ENCODE data around the gene SLC18A3. TPM values are rescaled to one million over a fixed set of nuclear protein-coding genes. Genes with fewer than 3 reads are reported as not detected.

Gene SLC18A3
- total RNA-seq, 3 donors from 2014 or later: not detected

- no peaks in the 10 kb centered on the region for H3K4me1 ChIP-seq
- intact Hi-C loops (cut with DNase I; ENCODE audit: low total_unique reads): no loop called here
- H3K4me3 ChIP-seq: no peak overlapping the region
- DNase-seq (ENCODE audit: low spot score in 2 of 2): no peak
- H3K27me3 ChIP-seq: peaks cover 0 to 19% of the 10 kb centered on the region in 2 donors
- H3K36me3 ChIP-seq: no peaks in the 10 kb centered on the region
- H3K27ac ChIP-seq: no peak overlapping the region
- no peak for TF ChIP-seq CTCF (IDR thresholded peaks at IDR 0.05)
- TF ChIP-seq POLR2A (IDR thresholded peaks at IDR 0.05): no peak
- TF ChIP-seq POLR2AphosphoS5 (IDR thresholded peaks at IDR 0.05): no peak
- no peaks in the 10 kb centered on the region for H3K9me3 ChIP-seq
Measured at GRCh38 chr10:49595713-49596492, 14.2 kb upstream of the SLC18A3 start.

GRCh38 chr10:49596493-49596809, 13.7 kb upstream of the SLC18A3 start:
- Histone ChIP-seq H3K4me3 (no peak overlapping the region), H3K27me3 (peaks cover 0 to 20% of the 10 kb centered on the region in 2 donors), H3K9me3 (no peaks in the 10 kb centered on the region), H3K27ac (no peak overlapping the region), H3K4me1 (no peaks in the 10 kb centered on the region), H3K36me3 (no peaks in the 10 kb centered on the region)
- TF ChIP-seq POLR2A (IDR thresholded peaks at IDR 0.05) (no peak), POLR2AphosphoS5 (IDR thresholded peaks at IDR 0.05) (no peak), CTCF (IDR thresholded peaks at IDR 0.05) (no peak)
- DNase-seq (ENCODE audit: low spot score in 2 of 2): no peak
- intact Hi-C loops (cut with DNase I; ENCODE audit: low total_unique reads): no loop called here

- no peak for TF ChIP-seq CTCF (IDR thresholded peaks at IDR 0.05)
- TF ChIP-seq POLR2AphosphoS5 (IDR thresholded peaks at IDR 0.05): no peak
- no peak for TF ChIP-seq POLR2A (IDR thresholded peaks at IDR 0.05)
- H3K36me3 ChIP-seq: no peaks in the 10 kb centered on the region
- H3K4me3 ChIP-seq: no peak overlapping the region
- intact Hi-C loops (cut with DNase I; ENCODE audit: low total_unique reads): no loop called here
- peaks cover 0 to 23% of the 10 kb centered on the region in 2 donors for H3K27me3 ChIP-seq
- H3K9me3 ChIP-seq: no peaks in the 10 kb centered on the region
- DNase-seq (ENCODE audit: low spot score in 2 of 2): no peak
- H3K4me1 ChIP-seq: no peaks in the 10 kb centered on the region
- no peak overlapping the region for H3K27ac ChIP-seq
Measured at GRCh38 chr10:49596836-49597235, 13.3 kb upstream of the SLC18A3 start.

GRCh38 chr10:49597426-49598163, 12.5 kb upstream of the SLC18A3 start:
- Histone ChIP-seq H3K4me3 (no peak overlapping the region), H3K9me3 (no peaks in the 10 kb centered on the region), H3K27ac (no peak overlapping the region), H3K4me1 (no peaks in the 10 kb centered on the region), H3K27me3 (peaks cover 0 to 29% of the 10 kb centered on the region in 2 donors), H3K36me3 (no peaks in the 10 kb centered on the region)
- intact Hi-C loops (cut with DNase I; ENCODE audit: low total_unique reads): no loop called here
- no peak for DNase-seq (ENCODE audit: low spot score in 2 of 2)
- no peak for TF ChIP-seq POLR2AphosphoS5 (IDR thresholded peaks at IDR 0.05)
- no peak for TF ChIP-seq CTCF (IDR thresholded peaks at IDR 0.05)
- TF ChIP-seq POLR2A (IDR thresholded peaks at IDR 0.05): no peak

All from breast epithelium (tissue), 4 donors.